Erythroblast (primary cell): ENCODE data around the gene HS6ST1.

Experiments
- DNase-seq, 2 experiments: peaks; one replicate each; lab custom pipeline; 2025; lab: John Stamatoyannopoulos, UW
- GATA1 ChIP-seq: IDR thresholded peaks from 2 replicates; pipeline ENCODE4 v1.6.1; 2011; ENCODE audit warnings: low read depth, mild to moderate bottlenecking, control low read depth, low read length, moderate library complexity
- POLR2A ChIP-seq: IDR thresholded peaks from 2 replicates; pipeline ENCODE4 v1.6.1; 2011; ENCODE audit warnings: mild to moderate bottlenecking, low read length

Gene HS6ST1

GRCh38 chr2:128313931-128314347 is 4.7 kb downstream of the HS6ST1 start:
- TF ChIP-seq GATA1, result no peak
- TF ChIP-seq POLR2A, result no peak
- DNase-seq, result no peak

- DNase-seq, result no peak
- TF ChIP-seq GATA1 (no peak), POLR2A (no peak)
These were observed 5.4 kb downstream of the HS6ST1 start for GRCh38 chr2:128313091-128313836.

- TF ChIP-seq POLR2A (no peak), GATA1 (no peak)
- DNase-seq, result no peak
These were observed 6.3 kb downstream of the HS6ST1 start for GRCh38 chr2:128312411-128312810.

- TF ChIP-seq POLR2A (no peak), GATA1 (no peak)
- no peak for DNase-seq
These were observed 6.8 kb downstream of the HS6ST1 start for GRCh38 chr2:128311755-128312341.

- no peak for TF ChIP-seq GATA1
- TF ChIP-seq POLR2A, result no peak
- DNase-seq, result no peak
These were observed 7.4 kb downstream of the HS6ST1 start for GRCh38 chr2:128311216-128311754.

GRCh38 chr2:128310761-128311160 is 7.9 kb downstream of the HS6ST1 start:
- no peak for TF ChIP-seq GATA1
- no peak for TF ChIP-seq POLR2A
- DNase-seq, result no peak

GRCh38 chr2:128310094-128310716 is 8.5 kb downstream of the HS6ST1 start:
- TF ChIP-seq GATA1 (no peak), POLR2A (no peak)
- no peak for DNase-seq

GRCh38 chr2:128309280-128310093 is 9.2 kb downstream of the HS6ST1 start:
- DNase-seq, result peak; percentile 27 to 74
- TF ChIP-seq GATA1, result no peak

- DNase-seq, result no peak
These were observed 9.8 kb downstream of the HS6ST1 start for GRCh38 chr2:128308889-128309279.

GRCh38 chr2:128308284-128308731 is 10.4 kb downstream of the HS6ST1 start:
- DNase-seq, result no peak
- TF ChIP-seq POLR2A (no peak), GATA1 (no peak)

More at GRCh38 chr2:128308889-128309279, 9.8 kb downstream of the HS6ST1 start:
- TF ChIP-seq POLR2A (no peak), GATA1 (no peak)

- TF ChIP-seq GATA1, result no peak
- no peak for TF ChIP-seq POLR2A
- no peak for DNase-seq
These were observed 11.1 kb downstream of the HS6ST1 start for GRCh38 chr2:128307595-128307994.

- no peak for DNase-seq
- TF ChIP-seq POLR2A, result no peak
- TF ChIP-seq GATA1, result no peak
These were observed 11.7 kb downstream of the HS6ST1 start for GRCh38 chr2:128306931-128307460.
